GM12873 (cell line): ENCODE results near the gene GALNT10.

Source experiments
- CTCF ChIP-seq: IDR thresholded peaks from 2 replicates; pipeline ENCODE4 v1.5.1; 2012; ENCODE audit warnings: low read depth, mild to moderate bottlenecking, moderate library complexity, low read length, control low read depth; ENCODE audit not compliant: insufficient read depth; ENCODE audit errors: missing control alignments

GALNT10 gene

GRCh38 chr5:154168395-154168794, 22.1 kb upstream of the GALNT10 start:
- TF ChIP-seq CTCF, result no peak

GRCh38 chr5:154172785-154173184, 17.7 kb upstream of the GALNT10 start:
- TF ChIP-seq CTCF, result no peak

- no peak for TF ChIP-seq CTCF
Measured at GRCh38 chr5:154174091-154174490, 16.4 kb upstream of the GALNT10 start.

- no peak for TF ChIP-seq CTCF
Measured at GRCh38 chr5:154176181-154176580, 14.4 kb upstream of the GALNT10 start.

- TF ChIP-seq CTCF, result no peak
Measured at GRCh38 chr5:154178661-154179060, 11.9 kb upstream of the GALNT10 start.

GRCh38 chr5:154179846-154180710, 10.5 kb upstream of the GALNT10 start:
- peak; percentile 87 for TF ChIP-seq CTCF

- TF ChIP-seq CTCF, result no peak
Measured at GRCh38 chr5:154181161-154181560, 9.4 kb upstream of the GALNT10 start.
